Measurements from ENCODE around the gene ANGPT4.
"Not testable (repeated sequence)": the region's sequence is repeated elsewhere in the genome, so short reads cannot be mapped to it uniquely, and the experiment has no call there.

The ANGPT4 gene

GRCh38 chr20:905396-905961 is 10.7 kb downstream of the ANGPT4 start:
- DNase-seq = no peak

- DNase-seq = no peak
Measured at GRCh38 chr20:904039-904545, 12.0 kb downstream of the ANGPT4 start.

GRCh38 chr20:897436-897835 is 18.7 kb downstream of the ANGPT4 start:
- not testable (repeated sequence) for DNase-seq

GRCh38 chr20:896501-897025 is 19.6 kb downstream of the ANGPT4 start:
- no peak for DNase-seq

GRCh38 chr20:892371-892770 is 23.8 kb downstream of the ANGPT4 start:
- DNase-seq = not testable (repeated sequence)

- no peak for DNase-seq
Measured at GRCh38 chr20:891706-892080, 24.4 kb downstream of the ANGPT4 start.

- no peak for DNase-seq
Measured at GRCh38 chr20:891058-891705, 25.0 kb downstream of the ANGPT4 start.

- DNase-seq = no peak
Measured at GRCh38 chr20:890666-891057, 25.5 kb downstream of the ANGPT4 start.

- DNase-seq = no peak
Measured at GRCh38 chr20:889932-890463, 26.1 kb downstream of the ANGPT4 start.

- no peak for DNase-seq
Measured at GRCh38 chr20:889106-889505, 27.0 kb downstream of the ANGPT4 start.

- DNase-seq = no peak
Measured at GRCh38 chr20:888057-888456, 28.1 kb downstream of the ANGPT4 start.

GRCh38 chr20:887137-887536 is 29.0 kb downstream of the ANGPT4 start:
- no peak for DNase-seq

- DNase-seq = no peak
Measured at GRCh38 chr20:884983-885952, 30.9 kb downstream of the ANGPT4 start.

GRCh38 chr20:881783-882144 is 34.4 kb downstream of the ANGPT4 start:
- DNase-seq = no peak

GRCh38 chr20:881051-881782 is 34.9 kb downstream of the ANGPT4 start:
- no peak for DNase-seq

GRCh38 chr20:879626-880025 is 36.5 kb downstream of the ANGPT4 start:
- no peak for DNase-seq

- no peak for DNase-seq
Measured at GRCh38 chr20:878511-879307, 37.4 kb downstream of the ANGPT4 start.

GRCh38 chr20:877814-878213 is 38.3 kb downstream of the ANGPT4 start:
- DNase-seq = no peak

- no peak for DNase-seq
Measured at GRCh38 chr20:875115-875514, 41.0 kb downstream of the ANGPT4 start.

- DNase-seq = no peak
Measured at GRCh38 chr20:873875-874607, 42.1 kb downstream of the ANGPT4 start.
